HTERT RPE-1 (cell line): ENCODE data around the gene ZNF442.
"Not testable (repeated sequence)": the region's sequence is repeated elsewhere in the genome, so short reads cannot be mapped to it uniquely, and the experiment has no call there.

ENCODE experiments used
- in situ Hi-C: fragments of 300-500 bp; cut with MboI; formaldehyde crosslinking; loops from 4 replicates; pipeline ENCODE4 v1.14.3; 2020; ENCODE audit warnings: low sequenced_read_pairs

ZNF442 gene

GRCh38 chr19:12365236-12366162 is at the start of gene ZNF442:
Gene ZNF442 (minus strand): TSS chr19:12365683. CDS start chr19:12363631, 2,052 bp downstream.
- in situ Hi-C loops: no loop called here

DNA sequence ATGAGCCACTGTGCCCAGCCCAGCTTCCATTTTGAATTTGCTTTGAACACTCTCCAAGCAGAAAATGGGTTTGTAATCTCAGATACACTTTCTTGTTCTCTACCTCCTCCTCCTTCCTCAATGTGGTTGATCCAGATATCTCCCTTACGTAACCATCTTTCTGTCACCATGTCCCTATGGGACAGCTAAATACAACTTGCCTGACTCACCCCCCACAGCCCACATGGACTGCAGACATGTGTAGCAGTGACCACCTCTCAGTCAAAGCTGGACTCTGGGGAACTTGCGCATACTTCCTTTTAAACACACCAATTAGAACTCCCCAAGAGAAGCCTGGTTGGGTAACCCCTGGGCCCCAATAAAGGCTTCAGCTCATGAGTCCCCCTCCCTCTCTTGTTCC is 46.4 kb upstream of the ZNF442 start:
- in situ Hi-C loops: no loop called here

DNA sequence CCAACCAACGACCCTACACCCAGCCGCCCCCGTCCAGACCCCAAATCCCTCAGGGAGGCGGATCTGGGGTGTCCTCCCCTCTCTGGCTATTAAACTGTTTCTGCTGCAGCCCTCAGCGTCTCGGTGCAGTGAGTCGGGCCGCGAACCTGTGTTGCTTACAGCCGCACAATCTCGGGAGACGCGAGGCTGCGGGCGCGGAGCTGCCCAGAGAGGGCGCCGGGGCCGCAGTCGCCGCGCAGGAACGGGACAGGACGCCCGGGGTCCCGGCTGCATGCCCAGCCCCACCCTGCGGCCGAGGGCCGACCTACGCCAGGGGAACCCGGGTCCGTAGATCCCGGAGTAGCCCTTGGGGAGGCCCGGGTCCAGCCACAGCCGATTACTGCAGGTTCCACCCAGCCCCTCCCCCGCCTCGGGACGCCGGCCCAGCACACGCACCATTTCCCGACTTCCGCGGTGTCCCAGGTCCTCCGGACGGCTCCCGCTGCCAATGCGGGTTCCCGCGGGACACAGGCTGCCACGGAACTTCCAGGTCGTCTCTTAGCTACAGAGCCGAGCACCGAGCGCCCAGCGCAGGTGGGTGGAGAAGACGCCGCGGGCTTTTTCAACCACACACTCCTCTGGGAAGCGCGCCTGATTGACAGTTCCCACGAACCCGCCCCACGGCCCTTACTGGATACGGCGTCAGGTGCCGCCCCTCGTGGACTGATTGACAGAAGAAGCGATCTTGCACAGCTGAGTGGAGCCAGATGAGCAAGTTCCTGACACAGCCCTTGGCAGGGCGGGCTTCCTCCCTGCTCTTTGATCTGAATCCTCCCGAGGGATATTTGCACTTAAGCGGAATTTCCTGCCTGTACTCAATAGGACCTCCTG is 35.4 kb upstream of the ZNF442 start, which contains the start of gene ZNF799:
Gene ZNF799 (minus strand): TSS at position 639 of the 870 bp plus-strand sequence. CDS start 201 bp downstream, at position 438.
- in situ Hi-C loops: no loop called here

GRCh38 chr19:12399901-12400632 is 34.6 kb upstream of the ZNF442 start:
- in situ Hi-C loops: not testable (repeated sequence)

DNA sequence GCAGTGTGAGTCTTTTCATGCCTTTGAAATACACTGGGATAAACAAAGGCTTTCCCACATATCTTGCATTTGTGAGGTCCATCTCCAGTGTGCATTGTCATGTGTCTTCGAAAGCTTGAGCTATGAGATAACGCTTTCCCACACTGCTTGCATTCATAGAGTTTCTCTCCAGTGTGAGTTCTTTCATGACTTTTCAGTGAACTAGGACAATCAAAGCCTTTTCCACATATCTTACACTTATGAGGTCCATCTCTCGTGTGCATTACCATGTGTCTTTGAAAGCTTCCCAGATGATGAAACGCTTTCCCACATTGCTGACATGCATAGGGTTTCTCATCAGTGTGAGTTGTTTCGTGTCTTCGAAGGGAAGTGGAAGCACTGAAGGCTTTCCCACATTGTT is 25.7 kb upstream of the ZNF442 start:
- in situ Hi-C loops: not testable (repeated sequence)

GRCh38 chr19:12386365-12386764 is 20.9 kb upstream of the ZNF442 start:
- in situ Hi-C loops: not testable (repeated sequence)

DNA sequence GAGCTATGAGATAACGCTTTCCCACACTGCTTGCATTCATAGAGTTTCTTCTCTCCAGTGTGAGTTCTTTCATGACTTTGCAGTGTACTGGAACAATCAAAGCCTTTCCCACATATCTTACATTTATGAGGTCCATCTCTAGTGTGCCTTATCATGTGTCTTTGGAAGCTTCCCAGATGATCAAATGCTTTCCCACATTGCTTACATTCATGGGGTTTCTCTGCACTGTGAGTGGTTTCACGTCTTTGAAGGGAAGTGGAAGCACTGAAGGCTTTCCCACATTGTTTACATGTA is 14.9 kb upstream of the ZNF442 start:
- in situ Hi-C loops: no loop called here

DNA sequence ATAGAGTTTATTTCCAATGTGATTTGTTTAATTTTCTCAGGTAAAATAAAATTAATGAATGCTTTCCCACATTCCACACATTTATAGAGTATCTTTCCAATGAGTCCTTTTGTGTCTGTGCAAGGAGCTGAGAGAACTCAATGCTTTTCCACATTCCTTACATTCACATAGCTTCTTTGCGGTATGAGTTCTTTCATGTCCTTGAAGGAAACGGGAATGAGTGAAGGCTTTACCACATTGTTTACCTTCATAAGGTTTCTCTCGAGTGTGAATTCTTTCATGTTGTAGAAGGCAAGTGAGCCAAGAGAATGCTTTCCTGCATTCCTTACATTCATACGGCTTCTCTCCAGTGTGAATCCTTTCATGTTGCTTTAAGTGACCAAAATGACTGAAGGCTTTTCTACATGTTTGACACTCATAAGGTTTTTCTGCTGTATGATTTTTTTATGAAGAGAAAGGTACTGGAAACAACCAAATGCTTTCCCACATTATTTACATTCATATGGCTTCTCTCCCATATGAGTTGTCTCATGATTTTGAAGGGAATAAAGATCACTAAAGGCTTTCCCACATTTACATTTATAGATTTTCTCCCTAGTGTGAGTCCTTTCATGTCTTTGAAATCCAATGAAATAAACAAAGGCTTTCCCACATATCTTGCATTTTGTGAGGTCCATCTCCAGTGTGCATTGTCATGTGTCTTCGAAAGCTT is 14.4 kb upstream of the ZNF442 start:
- in situ Hi-C loops: no loop called here

- in situ Hi-C loops: no loop called here
Measured at GRCh38 chr19:12374026-12374425, 8.5 kb upstream of the ZNF442 start.

DNA sequence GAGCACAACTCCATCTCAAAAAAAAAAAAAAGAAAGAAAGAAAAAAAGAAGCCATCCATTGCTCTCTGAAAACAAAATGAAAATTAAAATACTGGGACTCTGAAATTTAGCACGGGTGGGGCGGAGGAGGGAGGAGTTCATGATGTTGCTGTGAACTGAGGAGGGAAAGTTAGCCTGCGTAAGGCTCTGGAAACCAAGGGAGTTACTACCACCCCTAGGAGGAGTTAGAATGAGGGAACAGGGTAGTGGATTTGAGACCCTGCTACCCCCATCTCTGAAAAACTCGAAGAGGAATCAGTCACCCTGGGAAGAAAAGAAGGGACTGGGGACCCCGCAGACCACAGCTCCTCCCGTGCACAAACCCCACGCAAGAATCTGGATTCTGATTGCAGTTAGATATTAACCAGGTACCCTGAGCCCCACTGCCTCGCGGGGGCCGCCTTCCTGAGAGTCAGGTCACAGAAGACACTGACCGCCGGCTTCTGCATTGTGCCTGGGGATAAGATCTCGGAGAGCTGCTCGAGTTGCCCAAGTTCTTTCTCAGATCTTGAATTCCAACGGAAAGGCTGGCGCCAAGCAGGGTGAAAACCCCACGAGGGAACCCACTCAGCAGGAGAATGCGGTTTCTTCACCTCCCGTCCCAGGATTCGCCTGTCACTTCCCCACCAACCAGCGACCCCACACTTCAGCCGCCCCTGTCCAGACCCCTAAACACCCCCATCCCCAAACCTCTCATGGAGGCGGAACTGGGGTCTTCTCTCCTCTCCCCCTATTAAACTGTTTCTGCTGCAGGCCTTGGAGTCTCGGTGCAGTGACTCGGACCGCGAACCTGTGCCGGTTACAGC is 870 bp downstream of the ZNF442 start:
- in situ Hi-C loops: no loop called here

DNA sequence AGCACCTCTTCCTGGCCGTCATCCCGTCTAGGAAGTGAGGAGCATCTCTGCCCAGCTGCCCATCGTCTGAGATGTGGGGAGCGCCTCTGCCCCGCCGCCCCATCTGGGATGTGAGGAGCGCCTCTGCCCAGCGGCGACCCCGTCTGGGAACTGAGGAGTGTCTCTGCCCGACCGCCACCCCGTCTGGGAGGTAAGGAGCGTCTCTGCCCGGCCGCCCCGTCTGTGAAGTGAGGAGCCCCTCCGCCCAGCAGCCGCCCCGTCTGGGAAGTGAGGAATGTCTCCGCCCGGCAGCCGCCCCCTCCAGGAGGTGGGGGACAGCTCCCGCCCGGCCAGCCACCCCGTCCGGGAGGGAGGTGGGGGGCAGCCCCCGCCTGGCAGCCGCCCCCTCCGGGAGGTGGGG is 3.2 kb downstream of the ZNF442 start:
- in situ Hi-C loops: not testable (repeated sequence)

DNA sequence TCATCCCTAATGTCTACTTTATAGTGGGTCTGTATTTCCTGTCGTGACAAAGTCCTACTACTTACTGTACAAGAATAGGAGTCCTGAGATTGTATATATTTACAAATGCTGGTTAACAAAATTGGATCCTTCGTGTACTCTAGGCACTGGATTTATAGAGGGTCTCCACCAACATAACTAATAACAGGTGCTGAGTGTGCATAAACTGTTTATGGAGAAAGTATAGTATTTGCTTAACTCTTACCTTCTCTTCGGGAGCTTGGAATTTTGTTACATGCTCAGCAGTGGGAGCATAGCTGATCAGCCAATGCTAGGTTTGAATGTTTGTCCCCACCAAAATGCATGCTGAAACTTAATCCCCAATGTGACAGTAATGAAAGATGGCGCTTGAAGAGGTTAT is 12.1 kb downstream of the ZNF442 start:
- in situ Hi-C loops: no loop called here

DNA sequence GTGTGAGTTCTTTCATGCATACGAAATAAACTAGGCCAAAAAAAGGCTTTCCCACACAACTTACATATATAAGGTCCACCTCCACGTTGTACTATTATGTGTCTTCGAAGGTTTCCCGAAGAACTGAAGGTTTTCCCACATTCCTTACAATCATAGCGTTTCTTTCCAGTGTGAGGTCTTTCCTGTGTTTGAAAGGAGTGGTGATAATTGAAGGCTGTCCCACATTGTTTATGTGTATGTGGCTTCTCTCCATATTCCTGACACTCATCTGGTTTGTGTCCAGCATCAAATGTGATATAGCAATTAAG is 14.6 kb downstream of the ZNF442 start:
- in situ Hi-C loops: no loop called here

DNA sequence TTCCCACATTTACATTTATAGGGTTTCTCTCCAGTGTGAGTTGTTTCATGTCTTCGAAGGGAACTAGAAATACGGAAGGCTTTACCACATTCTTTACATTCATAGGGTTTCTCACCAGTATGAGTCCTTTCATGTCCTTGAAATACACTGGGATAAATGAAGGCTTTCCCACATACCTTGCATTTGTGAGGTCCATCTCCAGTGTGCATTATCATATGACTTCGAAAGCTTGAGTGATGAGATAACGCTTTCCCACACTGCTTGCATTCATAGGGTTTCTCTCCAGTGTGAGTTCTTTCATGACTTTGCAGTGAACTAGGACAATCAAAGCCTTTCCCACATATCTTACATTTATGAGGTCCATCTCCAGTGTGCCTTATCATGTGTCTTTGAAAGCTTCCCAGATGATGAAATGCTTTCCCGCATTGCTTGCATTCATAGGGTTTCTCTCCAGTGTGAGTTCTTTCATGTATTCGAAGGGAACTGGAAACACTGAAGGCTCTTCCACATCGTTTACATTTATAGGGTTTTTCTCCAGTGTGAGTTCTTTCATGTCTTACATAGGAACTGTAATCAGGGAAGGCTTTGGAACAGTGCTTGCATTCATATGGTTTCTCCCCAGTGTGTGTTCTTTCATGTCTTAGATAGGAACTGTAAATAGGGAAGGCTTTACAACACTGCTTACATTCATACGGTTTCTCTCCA is 15.1 kb downstream of the ZNF442 start:
- in situ Hi-C loops: no loop called here

- in situ Hi-C loops: no loop called here
Measured at GRCh38 chr19:12346896-12347295, 18.6 kb downstream of the ZNF442 start.

DNA sequence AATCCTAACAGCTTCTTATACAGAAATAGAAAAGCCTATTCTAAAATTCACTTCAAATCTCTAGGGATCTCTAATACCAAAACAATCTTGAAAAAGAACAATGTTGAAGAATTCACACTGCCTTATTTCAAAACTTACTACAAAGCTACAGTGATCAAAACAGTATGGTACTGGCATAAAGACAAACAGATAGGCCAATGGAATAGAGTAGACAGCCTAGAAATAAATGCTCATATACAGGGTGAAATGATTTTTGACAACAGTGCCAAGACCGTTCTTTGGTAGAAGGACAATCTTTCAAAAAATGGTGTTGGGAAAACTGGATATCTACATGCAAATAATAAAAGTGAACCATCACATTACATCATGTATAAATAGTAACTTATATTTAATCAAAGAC is 20.3 kb downstream of the ZNF442 start:
- in situ Hi-C loops: no loop called here

DNA sequence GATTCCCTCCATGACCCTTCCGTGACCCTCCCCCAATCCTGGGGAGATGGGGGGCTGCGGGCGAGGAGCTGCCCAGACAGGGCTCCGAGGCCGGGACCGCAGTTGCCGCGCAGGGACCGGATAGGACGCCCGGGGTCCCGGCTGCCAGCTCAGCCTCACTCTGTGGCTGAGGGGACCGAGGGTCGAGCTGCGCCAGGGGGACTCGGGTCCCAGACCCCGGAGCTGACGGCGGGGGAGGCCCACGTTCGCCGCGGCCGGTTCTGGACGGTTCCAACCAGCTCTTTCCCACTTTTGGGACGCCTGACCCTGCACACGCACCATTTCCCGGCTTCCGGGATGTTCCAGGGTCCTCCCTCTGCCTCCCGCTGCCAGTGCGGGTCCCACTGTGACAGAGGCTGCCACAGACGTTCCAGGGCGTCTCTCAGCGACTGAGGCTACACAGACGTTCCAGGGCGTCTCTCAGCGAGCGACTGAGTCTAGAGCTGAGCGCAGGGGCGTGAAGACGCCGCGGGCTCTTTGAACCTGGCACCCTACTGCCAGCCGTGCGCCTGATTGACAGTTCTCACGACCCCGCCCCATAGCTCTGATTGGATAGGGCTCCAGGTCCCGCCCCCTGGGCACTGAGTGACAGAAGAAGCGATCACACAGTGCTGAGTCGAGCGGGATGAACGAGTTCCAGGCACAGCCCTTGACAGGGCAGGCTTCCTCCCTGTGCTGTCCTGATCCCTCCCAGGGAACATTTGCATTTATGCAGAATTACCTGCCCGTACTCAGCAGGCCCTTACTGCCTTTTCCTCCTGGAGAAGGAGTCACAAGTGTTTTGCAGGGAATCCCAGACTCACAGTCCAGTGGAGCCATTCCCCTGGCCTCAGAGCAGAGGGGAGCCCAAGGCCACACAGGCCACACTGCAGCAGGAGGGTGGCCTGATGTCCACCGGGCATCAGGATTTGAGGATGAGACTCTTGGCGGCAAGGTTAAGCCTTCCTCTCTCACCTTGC is 32.0 kb downstream of the ZNF442 start, which contains the start of gene ZNF563:
Gene ZNF563 (minus strand): TSS at position 472 of the 998 bp plus-strand sequence. CDS start 151 bp downstream, at position 321.
- in situ Hi-C loops: no loop called here
